C4-2B (cell line): Measurements from ENCODE around the gene L3MBTL4.

Experiments used
- CTCF ChIP-seq: fragments of 450-650 bp; conservative IDR thresholded peaks from 2 replicates; pipeline ENCODE4 v1.5.1; 2017; ENCODE audit warnings: mild to moderate bottlenecking
- ZFX ChIP-seq: fragments of 450-650 bp; IDR thresholded peaks from 2 replicates; pipeline ENCODE4 v1.6.1; 2017

- TF ChIP-seq CTCF (no peak), ZFX (no peak)
Measured at GRCh38 chr18:6060149-6060548, 354.6 kb downstream of the L3MBTL4 start.
